Activated naive CD4-positive, alpha-beta T cell treated with anti-CD3 and anti-CD28 coated beads, Interleukin-2, amount 10 ng/mL, durations not matched to agents 7 days and 5 days (primary cell): Measurements from ENCODE around the gene RANBP3.

Source experiments
- CTCF ChIA-PET: fragments of 350-600 bp; sonication (Branson Sonifier 250); formaldehyde crosslinking; loops from one replicate; lab custom pipeline; 2021; ENCODE audit warnings: antibody characterized with exemption; lab: Charles Lee
- DNase-seq: peaks from one replicate; pipeline ENCODE4 v3.0.0-alpha.2; 2020
- H3K27ac Mint-ChIP-seq: one replicate; pipeline ENCODE4 v1.8.0; 2021; ENCODE audit warnings: mild to moderate bottlenecking, moderate library complexity, mixed read lengths
- H3K27me3 Mint-ChIP-seq: one replicate; pipeline ENCODE4 v1.8.0; 2021; ENCODE audit warnings: mild to moderate bottlenecking, mixed read lengths
- H3K36me3 Mint-ChIP-seq: one replicate; pipeline ENCODE4 v1.8.0; 2021; ENCODE audit warnings: mixed read lengths
- H3K4me1 Mint-ChIP-seq: one replicate; pipeline ENCODE4 v1.8.0; 2021; ENCODE audit warnings: mixed read lengths
- H3K4me3 Mint-ChIP-seq: one replicate; pipeline ENCODE4 v1.8.0; 2021; ENCODE audit warnings: mild to moderate bottlenecking, moderate library complexity, mixed read lengths
- H3K9me3 Mint-ChIP-seq: one replicate; pipeline ENCODE4 v1.8.0; 2021; ENCODE audit warnings: mixed read lengths

The RANBP3 gene

DNA sequence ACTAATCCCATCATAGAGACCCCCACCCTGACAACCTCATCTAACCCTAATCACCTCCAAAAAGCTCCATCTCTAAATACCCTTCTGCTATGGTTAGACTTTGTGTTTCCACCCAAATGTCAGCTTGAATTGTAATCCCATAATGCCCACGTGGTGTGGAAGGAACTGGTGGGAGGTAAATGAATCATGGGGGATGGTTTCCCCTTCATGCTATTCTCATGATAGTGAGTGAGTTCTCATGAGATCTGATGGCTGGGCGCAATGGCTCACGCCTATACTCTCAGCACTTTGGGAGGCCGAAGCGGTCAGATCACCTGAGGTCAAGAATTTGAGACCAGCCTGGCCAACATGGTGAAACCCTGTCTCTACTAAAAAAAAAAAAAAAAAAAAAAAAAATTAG, 70.7 kb downstream of the RANBP3 start:
- peak overlapping the region; percentile 16 for H3K27ac Mint-ChIP-seq
- no peak for DNase-seq
- H3K36me3 Mint-ChIP-seq, result peaks cover 10% of the 10 kb centered on the region
- CTCF ChIA-PET, result interaction anchor here (0.9 kb wide), 1 partner anchor 103 kb away, joined by 5 read pairs; the partner anchor contains the start of gene NRTN
- no peaks in the 10 kb centered on the region for H3K9me3 Mint-ChIP-seq
- peak overlapping the region; percentile 43 for H3K4me3 Mint-ChIP-seq
- H3K4me1 Mint-ChIP-seq, result peaks cover 21% of the 10 kb centered on the region
- no peaks in the 10 kb centered on the region for H3K27me3 Mint-ChIP-seq

DNA sequence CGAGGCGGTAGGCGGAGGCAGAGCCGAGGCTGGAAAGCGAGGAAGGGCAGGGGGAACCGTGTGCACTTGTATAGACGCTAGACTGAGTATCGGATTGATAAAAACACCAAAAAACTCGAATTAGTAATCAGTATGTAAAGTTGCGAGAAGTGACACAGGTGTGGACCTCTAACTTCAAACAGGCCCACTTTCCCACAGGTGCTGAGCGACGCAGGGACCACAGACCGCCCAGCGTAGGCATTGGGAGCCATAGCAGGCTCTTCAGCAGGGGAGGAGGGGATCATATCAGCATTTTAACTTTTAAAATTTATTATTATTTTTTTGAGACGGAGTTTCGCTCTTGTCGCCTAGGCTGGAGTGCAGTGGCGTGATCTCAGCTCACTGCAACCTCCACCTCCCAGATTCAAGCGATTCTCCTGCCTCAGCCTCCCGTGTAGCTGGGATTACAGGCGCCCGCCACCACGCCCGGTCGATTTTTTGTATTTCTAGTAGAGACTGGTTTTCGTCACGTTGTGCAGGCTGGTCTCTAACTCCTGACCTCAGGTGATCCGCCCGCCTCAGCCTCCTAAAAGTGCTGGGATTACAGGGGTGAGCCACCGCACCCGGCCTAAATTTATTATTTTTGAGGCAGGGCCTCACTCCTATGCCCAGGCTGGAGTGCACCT, 72.7 kb downstream of the RANBP3 start:
- no peak for DNase-seq
- Mint-ChIP-seq H3K9me3 (no peaks in the 10 kb centered on the region), H3K27me3 (no peaks in the 10 kb centered on the region), H3K36me3 (peaks cover 16% of the 10 kb centered on the region), H3K4me1 (peaks cover 32% of the 10 kb centered on the region), H3K4me3 (peak overlapping the region; percentile 91), H3K27ac (peak overlapping the region; percentile 78)
- CTCF ChIA-PET, result interaction anchor here (3.1 to 4.3 kb wide), 2 partner anchors 101 to 117 kb away, joined by 13 to 22 read pairs; partner anchors contain the start of gene NRTN

DNA sequence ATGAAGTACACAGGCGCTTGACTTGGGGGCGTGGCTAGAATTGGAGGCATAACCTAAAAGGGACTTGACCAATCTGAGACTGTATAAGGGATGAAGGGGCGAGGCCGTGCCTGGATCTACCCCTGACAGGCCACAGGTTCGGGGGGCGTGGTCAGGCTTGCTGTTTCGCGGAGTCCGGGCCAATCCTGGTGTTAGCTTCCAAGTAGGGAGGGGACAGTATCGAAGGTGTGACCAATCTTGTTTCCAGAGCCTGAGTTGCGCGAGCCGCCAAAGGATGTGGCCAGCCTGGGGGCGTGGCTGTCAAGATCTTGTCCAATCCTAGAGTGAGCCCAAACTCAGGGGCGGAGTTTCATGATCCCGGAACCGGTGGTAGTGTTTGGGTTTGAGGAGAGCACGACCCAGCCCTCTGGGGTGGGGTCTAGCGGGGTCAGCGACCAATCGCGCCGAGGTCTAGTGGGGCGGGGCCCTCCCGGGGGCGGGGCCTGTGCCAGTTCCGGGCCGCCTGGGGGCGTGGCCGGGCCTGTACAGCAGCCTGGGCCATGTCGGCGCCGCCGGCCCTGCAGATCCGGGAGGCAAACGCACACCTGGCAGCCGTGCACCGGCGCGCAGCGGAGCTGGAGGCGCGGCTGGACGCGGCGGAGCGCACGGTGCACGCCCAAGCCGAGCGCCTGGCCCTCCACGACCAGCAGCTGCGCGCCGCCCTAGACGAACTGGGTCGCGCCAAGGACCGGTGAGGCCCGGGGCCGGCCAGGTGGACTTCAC, 73.4 kb downstream of the RANBP3 start, which contains the start of gene VMAC:
Gene VMAC (plus strand): TSS at position 521 of the 762 bp plus-strand sequence. CDS start 19 bp downstream, at position 540.
- peak within 1 kb of the TSS; percentile 100 for H3K27ac Mint-ChIP-seq
- peaks cover 35% of the 10 kb centered on the region for H3K4me1 Mint-ChIP-seq
- H3K36me3 Mint-ChIP-seq, result peaks cover 17% of the 10 kb centered on the region
- DNase-seq, result peak; percentile 100
- no peaks in the 10 kb centered on the region for H3K9me3 Mint-ChIP-seq
- H3K27me3 Mint-ChIP-seq, result no peaks in the 10 kb centered on the region
- CTCF ChIA-PET, result interaction anchor here (0.9 to 4.3 kb wide), 4 partner anchors 64 to 118 kb away, joined by 3 to 22 read pairs (median 8); partner anchors contain the start of gene NRTN
- H3K4me3 Mint-ChIP-seq, result peak within 1 kb of the TSS; percentile 91

- Mint-ChIP-seq H3K36me3 (peaks cover 17% of the 10 kb centered on the region), H3K27me3 (no peaks in the 10 kb centered on the region), H3K4me3 (peak within 1 kb of the TSS; percentile 91), H3K4me1 (peaks cover 35% of the 10 kb centered on the region), H3K9me3 (no peaks in the 10 kb centered on the region), H3K27ac (peak within 1 kb of the TSS; percentile 100)
- DNase-seq, result peak; percentile 97
- CTCF ChIA-PET, result interaction anchor here (0.9 to 4.3 kb wide), 5 partner anchors 64 to 118 kb away, joined by 3 to 22 read pairs (median 3); partner anchors contain the start of gene NRTN
Measured at GRCh38 chr19:5903624-5904351, 74.2 kb downstream of the RANBP3 start, which contains the start of gene NDUFA11. Gene NDUFA11, minus strand, starts transcription at chr19:5903790. Its CDS starts 82 bp downstream, at chr19:5903708.

DNA sequence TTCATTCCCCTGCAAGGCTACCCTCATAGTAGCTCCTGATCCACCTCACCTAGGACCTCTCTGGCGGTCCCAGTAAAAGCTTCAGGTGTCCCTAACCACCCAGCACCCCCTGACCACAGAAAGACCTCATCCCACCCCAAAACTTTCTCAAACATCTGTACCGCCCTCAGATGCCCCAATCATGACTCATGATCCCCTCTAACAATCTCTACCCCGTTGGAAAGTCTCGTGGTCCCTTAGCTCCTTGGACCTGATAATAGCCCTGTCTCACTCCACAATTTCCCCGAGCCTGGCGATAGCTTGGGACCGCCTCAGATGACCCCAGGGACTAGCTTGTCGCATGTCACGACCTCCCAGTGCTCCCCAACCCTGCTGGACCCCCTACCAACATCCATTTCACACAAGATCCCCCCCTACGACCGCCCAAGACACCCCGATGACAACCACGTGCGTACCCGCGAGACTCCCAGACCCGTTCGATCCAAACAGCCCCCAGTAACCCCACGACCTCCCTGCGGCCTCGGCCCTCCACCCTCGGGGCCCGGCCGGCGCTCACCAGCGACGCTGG, 74.8 kb downstream of the RANBP3 start:
- H3K36me3 Mint-ChIP-seq, result peaks cover 17% of the 10 kb centered on the region
- CTCF ChIA-PET, result interaction anchor here (1.1 to 4.3 kb wide), 3 partner anchors 95 to 119 kb away, joined by 3 to 22 read pairs (median 13); partner anchors contain the start of gene NRTN
- no peaks in the 10 kb centered on the region for H3K9me3 Mint-ChIP-seq
- peaks cover 35% of the 10 kb centered on the region for H3K4me1 Mint-ChIP-seq
- peak overlapping the region; percentile 100 for H3K27ac Mint-ChIP-seq
- peak; percentile 25 for DNase-seq
- H3K4me3 Mint-ChIP-seq, result peak overlapping the region; percentile 91
- no peaks in the 10 kb centered on the region for H3K27me3 Mint-ChIP-seq

- Mint-ChIP-seq H3K9me3 (no peaks in the 10 kb centered on the region), H3K4me3 (peak overlapping the region; percentile 12), H3K4me1 (peaks cover 25% of the 10 kb centered on the region), H3K27me3 (no peaks in the 10 kb centered on the region), H3K36me3 (peaks cover 16% of the 10 kb centered on the region), H3K27ac (no peak overlapping the region)
- DNase-seq, result no peak
- CTCF ChIA-PET, result interaction anchor here (1.3 kb wide), 1 partner anchor 72 kb away, joined by 5 read pairs; no protein-coding TSS in a partner anchor
Measured at GRCh38 chr19:5900976-5901375, 77.0 kb downstream of the RANBP3 start.

DNA sequence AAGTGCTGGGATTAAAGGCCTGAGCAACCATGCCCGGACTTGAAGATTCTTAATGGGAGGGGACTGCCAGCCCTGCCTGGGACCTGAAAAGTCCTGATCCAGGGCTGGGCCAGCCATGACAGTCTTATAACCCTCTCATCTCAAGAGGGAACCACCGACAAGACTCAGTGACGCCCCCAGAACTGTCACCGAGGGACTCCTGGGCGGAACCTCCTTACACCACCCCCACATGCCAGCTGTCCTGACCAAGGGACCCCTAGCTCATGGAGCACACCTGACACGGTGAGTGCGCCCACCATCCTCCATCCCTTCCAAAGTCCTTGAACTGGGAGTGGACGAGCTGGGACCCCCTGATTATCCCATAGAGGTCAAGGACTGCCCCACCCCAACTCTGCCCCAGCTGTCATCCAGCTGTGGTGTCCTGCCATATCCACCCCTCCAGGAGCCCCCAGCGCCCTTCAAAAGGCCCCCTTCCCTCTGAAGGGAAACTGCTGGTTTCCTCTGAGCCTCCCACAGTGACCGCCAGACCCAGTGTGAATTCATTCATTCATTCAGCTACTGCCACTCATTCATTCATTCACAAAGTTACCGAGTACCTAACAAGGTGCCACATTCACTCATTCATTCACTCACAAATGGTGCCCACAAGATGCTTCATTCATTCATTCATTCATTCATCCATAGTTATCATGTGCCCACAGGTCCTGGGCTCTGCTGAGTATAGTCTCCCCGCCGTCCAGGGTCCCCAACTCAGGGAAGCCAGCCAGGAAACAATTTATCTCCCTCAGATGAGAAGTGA, 78.0 kb downstream of the RANBP3 start:
- Mint-ChIP-seq H3K4me1 (peaks cover 22% of the 10 kb centered on the region), H3K36me3 (peaks cover 19% of the 10 kb centered on the region), H3K4me3 (no peak overlapping the region), H3K27me3 (no peaks in the 10 kb centered on the region), H3K9me3 (no peaks in the 10 kb centered on the region), H3K27ac (peak overlapping the region; percentile 52)
- no peak for DNase-seq
- CTCF ChIA-PET, result interaction anchor here (1.1 to 1.3 kb wide), 2 partner anchors 71 to 96 kb away, joined by 5 to 7 read pairs; no protein-coding TSS in a partner anchor

DNA sequence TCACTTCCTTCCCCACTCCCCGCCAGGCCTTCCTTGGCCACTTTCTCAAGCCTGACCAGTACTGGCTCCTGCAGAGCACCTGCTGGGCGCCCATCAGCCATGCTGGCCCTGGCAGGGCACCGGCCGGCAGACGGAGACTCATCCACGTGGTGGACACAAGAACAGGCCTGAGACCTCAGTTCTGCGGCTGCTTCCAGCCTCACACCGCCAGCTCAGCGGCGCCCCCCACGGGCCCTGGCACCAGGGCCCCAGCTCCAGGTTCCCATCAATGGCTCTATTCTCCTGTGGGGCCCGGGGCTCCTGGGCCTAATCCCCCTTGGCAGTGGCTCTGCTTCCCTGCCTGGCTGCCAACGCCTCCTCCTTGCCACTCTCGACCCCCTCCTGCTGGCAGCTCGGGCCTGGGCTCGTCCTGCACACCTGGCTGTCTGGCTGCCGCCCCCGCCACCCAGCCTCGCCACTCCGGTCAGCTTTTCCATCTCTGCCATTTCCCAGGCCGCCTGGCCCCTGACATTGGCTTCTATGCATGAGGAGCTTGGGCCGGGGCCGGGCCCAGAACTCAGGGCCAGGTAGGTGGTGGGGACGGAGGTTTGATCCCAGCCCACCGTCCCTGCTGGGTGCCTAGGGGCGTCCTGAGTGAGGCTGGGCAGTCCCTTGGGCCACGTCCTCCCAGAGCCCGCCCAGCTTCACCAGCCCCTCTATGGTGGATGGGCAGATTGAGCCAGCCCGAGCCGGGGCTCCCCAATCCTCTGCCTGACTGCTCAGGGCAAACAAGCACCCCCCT, 80.6 kb downstream of the RANBP3 start:
- Mint-ChIP-seq H3K27ac (no peak overlapping the region), H3K36me3 (peaks cover 12% of the 10 kb centered on the region), H3K9me3 (no peaks in the 10 kb centered on the region), H3K4me1 (peaks cover 15% of the 10 kb centered on the region), H3K27me3 (peaks cover under 1% of the 10 kb centered on the region), H3K4me3 (no peak overlapping the region)
- CTCF ChIA-PET, result interaction anchor here (1.0 kb wide), 1 partner anchor 93 kb away, joined by 3 read pairs; no protein-coding TSS in a partner anchor
- DNase-seq, result no peak

- Mint-ChIP-seq H3K4me3 (no peak overlapping the region), H3K27ac (no peak overlapping the region), H3K4me1 (peaks cover 11% of the 10 kb centered on the region), H3K36me3 (peaks cover 12% of the 10 kb centered on the region), H3K27me3 (peaks cover 7% of the 10 kb centered on the region), H3K9me3 (no peaks in the 10 kb centered on the region)
- CTCF ChIA-PET, result interaction anchor here (1.0 kb wide), 1 partner anchor 92 kb away, joined by 3 read pairs; no protein-coding TSS in a partner anchor
- no peak for DNase-seq
Measured at GRCh38 chr19:5896365-5897076, 81.4 kb downstream of the RANBP3 start.

DNA sequence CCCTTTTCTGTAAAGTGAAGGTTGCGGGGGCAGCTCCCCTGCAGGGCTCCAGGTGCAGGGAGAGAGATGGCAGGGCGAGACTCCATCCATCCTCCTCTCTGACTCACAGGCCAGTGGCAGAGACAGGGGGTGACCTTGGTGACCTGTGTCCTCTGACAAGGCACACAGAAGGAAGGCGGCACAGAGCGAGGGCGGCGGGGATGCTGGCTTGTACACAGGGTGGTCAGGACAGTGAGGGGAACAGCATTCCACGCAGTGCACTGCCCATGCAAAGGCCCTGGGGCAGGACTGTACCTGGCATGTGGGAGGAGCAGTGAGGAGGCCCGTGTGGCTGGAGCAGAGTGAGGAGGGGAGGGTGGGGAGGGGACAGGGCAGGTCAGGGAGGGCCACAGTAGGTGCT, 82.0 kb downstream of the RANBP3 start:
- H3K27me3 Mint-ChIP-seq, result peaks cover 11% of the 10 kb centered on the region
- H3K36me3 Mint-ChIP-seq, result peaks cover 9% of the 10 kb centered on the region
- no peak overlapping the region for H3K27ac Mint-ChIP-seq
- DNase-seq, result no peak
- peaks cover 5% of the 10 kb centered on the region for H3K4me1 Mint-ChIP-seq
- CTCF ChIA-PET, result no interaction called here
- no peak overlapping the region for H3K4me3 Mint-ChIP-seq
- no peaks in the 10 kb centered on the region for H3K9me3 Mint-ChIP-seq

GRCh38 chr19:5895409-5895808, 82.5 kb downstream of the RANBP3 start:
- no peak overlapping the region for H3K4me3 Mint-ChIP-seq

More at GRCh38 chr19:5895409-5895808, 82.5 kb downstream of the RANBP3 start:
- peaks cover 8% of the 10 kb centered on the region for H3K36me3 Mint-ChIP-seq
- peaks cover 4% of the 10 kb centered on the region for H3K4me1 Mint-ChIP-seq
- no peak for DNase-seq
- H3K9me3 Mint-ChIP-seq, result no peaks in the 10 kb centered on the region
- peaks cover 11% of the 10 kb centered on the region for H3K27me3 Mint-ChIP-seq
- CTCF ChIA-PET, result no interaction called here
- H3K27ac Mint-ChIP-seq, result no peak overlapping the region
